Activated CD4-positive, alpha-beta T cell treated with anti-CD3 and anti-CD28 coated beads, Interleukin-2, amount 10 ng/mL, durations not matched to agents 7 days and 5 days (primary cell): Measurements from ENCODE around the gene NAA20. TPM values are rescaled to one million over a fixed set of nuclear protein-coding genes. Genes with fewer than 3 reads are reported as not detected.

Experiments
- CTCF ChIA-PET: fragments of 350-600 bp; sonication (Branson Sonifier 250); formaldehyde crosslinking; loops from one replicate; lab custom pipeline; 2021; ENCODE audit warnings: antibody characterized with exemption; lab: Charles Lee
- POLR2A ChIA-PET: fragments of 350-600 bp; sonication (Branson Sonifier 250); formaldehyde crosslinking; loops from one replicate; lab custom pipeline; 2021; ENCODE audit warnings: antibody characterized with exemption; lab: Charles Lee
- DNase-seq: peaks from one replicate; pipeline ENCODE4 v3.0.0-alpha.2; 2020
- H3K27ac Mint-ChIP-seq: one replicate; pipeline ENCODE4 v1.8.0; 2021; ENCODE audit warnings: mild to moderate bottlenecking, moderate library complexity, mixed read lengths
- H3K27me3 Mint-ChIP-seq: one replicate; pipeline ENCODE4 v1.8.0; 2021; ENCODE audit warnings: mixed read lengths
- H3K36me3 Mint-ChIP-seq: one replicate; pipeline ENCODE4 v1.8.0; 2021; ENCODE audit warnings: low read depth, mixed read lengths
- H3K4me1 Mint-ChIP-seq: one replicate; pipeline ENCODE4 v1.8.0; 2021; ENCODE audit warnings: mixed read lengths
- H3K4me3 Mint-ChIP-seq: one replicate; pipeline ENCODE4 v1.8.0; 2021; ENCODE audit warnings: mild to moderate bottlenecking, moderate library complexity, mixed read lengths
- H3K9me3 Mint-ChIP-seq: one replicate; pipeline ENCODE4 v1.8.0; 2021; ENCODE audit warnings: mixed read lengths
- total RNA-seq, 2 experiments: library from RNA; stranded (reverse); gene quantifications; one replicate each; pipeline ENCODE4 v1.2.3, GENCODE V29; 2021

The NAA20 gene
- total RNA-seq, 2 experiments from 2014 or later, result 41.0 to 47.2 TPM

- H3K27ac Mint-ChIP-seq, result no peak overlapping the region
- ChIA-PET CTCF (interaction anchor here (0.7 kb wide), 1 partner anchor 35 kb away, joined by 3 read pairs; no protein-coding TSS in a partner anchor), POLR2A (no interaction called here)
- peaks cover 12% of the 10 kb centered on the region for H3K4me1 Mint-ChIP-seq
- no peaks in the 10 kb centered on the region for H3K9me3 Mint-ChIP-seq
- no peak for DNase-seq
- no peak overlapping the region for H3K4me3 Mint-ChIP-seq
- no peaks in the 10 kb centered on the region for H3K36me3 Mint-ChIP-seq
- H3K27me3 Mint-ChIP-seq, result peaks cover 4% of the 10 kb centered on the region
Observed at GRCh38 chr20:19975901-19976300, 41.3 kb upstream of the NAA20 start.

GRCh38 chr20:19976595-19977372 is 40.4 kb upstream of the NAA20 start:
- POLR2A ChIA-PET, result no interaction called here
- Mint-ChIP-seq H3K4me1 (peaks cover 12% of the 10 kb centered on the region), H3K9me3 (no peaks in the 10 kb centered on the region), H3K27ac (peak overlapping the region; percentile 37), H3K36me3 (no peaks in the 10 kb centered on the region), H3K4me3 (no peak overlapping the region), H3K27me3 (peaks cover 4% of the 10 kb centered on the region)
- DNase-seq, result peak; percentile 14
- CTCF ChIA-PET, result no interaction called here

- Mint-ChIP-seq H3K4me1 (peaks cover 12% of the 10 kb centered on the region), H3K4me3 (no peak overlapping the region), H3K27ac (no peak overlapping the region), H3K36me3 (no peaks in the 10 kb centered on the region), H3K27me3 (peaks cover 4% of the 10 kb centered on the region), H3K9me3 (no peaks in the 10 kb centered on the region)
- no peak for DNase-seq
- POLR2A ChIA-PET, result no interaction called here
- CTCF ChIA-PET, result no interaction called here
Observed at GRCh38 chr20:19977373-19977770, 39.8 kb upstream of the NAA20 start.

- DNase-seq, result no peak
- CTCF ChIA-PET, result no interaction called here
- no peak overlapping the region for H3K27ac Mint-ChIP-seq
Observed at GRCh38 chr20:19978511-19979210, 38.5 kb upstream of the NAA20 start.

GRCh38 chr20:19981031-19981451 is 36.1 kb upstream of the NAA20 start:
- Mint-ChIP-seq H3K4me1 (peaks cover 10% of the 10 kb centered on the region), H3K27me3 (peaks cover 5% of the 10 kb centered on the region), H3K36me3 (no peaks in the 10 kb centered on the region), H3K9me3 (no peaks in the 10 kb centered on the region), H3K27ac (no peak overlapping the region), H3K4me3 (no peak overlapping the region)
- DNase-seq, result no peak
- ChIA-PET POLR2A (no interaction called here), CTCF (no interaction called here)

More at GRCh38 chr20:19978511-19979210, 38.5 kb upstream of the NAA20 start:
- Mint-ChIP-seq H3K36me3 (no peaks in the 10 kb centered on the region), H3K4me1 (peaks cover 12% of the 10 kb centered on the region), H3K27me3 (peaks cover 4% of the 10 kb centered on the region), H3K9me3 (no peaks in the 10 kb centered on the region), H3K4me3 (no peak overlapping the region)
- POLR2A ChIA-PET, result no interaction called here

- H3K27me3 Mint-ChIP-seq, result peaks cover 8% of the 10 kb centered on the region
- POLR2A ChIA-PET, result no interaction called here
- no peaks in the 10 kb centered on the region for H3K36me3 Mint-ChIP-seq
- H3K27ac Mint-ChIP-seq, result no peak overlapping the region
- no peaks in the 10 kb centered on the region for H3K4me1 Mint-ChIP-seq
- no peak overlapping the region for H3K4me3 Mint-ChIP-seq
- no peak for DNase-seq
- no peaks in the 10 kb centered on the region for H3K9me3 Mint-ChIP-seq
- CTCF ChIA-PET, result no interaction called here
Observed at GRCh38 chr20:19986419-19986818, 30.7 kb upstream of the NAA20 start.

GRCh38 chr20:19987046-19987445 is 30.1 kb upstream of the NAA20 start:
- no peak for DNase-seq
- CTCF ChIA-PET, result no interaction called here
- no peak overlapping the region for H3K27ac Mint-ChIP-seq
- no peak overlapping the region for H3K4me3 Mint-ChIP-seq
- H3K4me1 Mint-ChIP-seq, result no peaks in the 10 kb centered on the region
- POLR2A ChIA-PET, result no interaction called here
- no peaks in the 10 kb centered on the region for H3K9me3 Mint-ChIP-seq
- H3K27me3 Mint-ChIP-seq, result peaks cover 8% of the 10 kb centered on the region
- no peaks in the 10 kb centered on the region for H3K36me3 Mint-ChIP-seq

- Mint-ChIP-seq H3K36me3 (no peaks in the 10 kb centered on the region), H3K27me3 (peaks cover 7% of the 10 kb centered on the region), H3K9me3 (no peaks in the 10 kb centered on the region), H3K4me3 (no peak overlapping the region), H3K27ac (no peak overlapping the region), H3K4me1 (no peaks in the 10 kb centered on the region)
- DNase-seq, result no peak
- POLR2A ChIA-PET, result no interaction called here
- CTCF ChIA-PET, result no interaction called here
Observed at GRCh38 chr20:19990850-19991249, 26.3 kb upstream of the NAA20 start.

- no peak overlapping the region for H3K27ac Mint-ChIP-seq
- H3K27me3 Mint-ChIP-seq, result peaks cover 6% of the 10 kb centered on the region
- POLR2A ChIA-PET, result no interaction called here
- H3K4me1 Mint-ChIP-seq, result no peaks in the 10 kb centered on the region
- H3K9me3 Mint-ChIP-seq, result no peaks in the 10 kb centered on the region
- DNase-seq, result no peak
- no peaks in the 10 kb centered on the region for H3K36me3 Mint-ChIP-seq
- CTCF ChIA-PET, result no interaction called here
- H3K4me3 Mint-ChIP-seq, result no peak overlapping the region
Observed at GRCh38 chr20:19991308-19991707, 25.9 kb upstream of the NAA20 start.

- H3K9me3 Mint-ChIP-seq, result no peaks in the 10 kb centered on the region
- H3K4me1 Mint-ChIP-seq, result no peaks in the 10 kb centered on the region
- peaks cover 2% of the 10 kb centered on the region for H3K27me3 Mint-ChIP-seq
- no peaks in the 10 kb centered on the region for H3K36me3 Mint-ChIP-seq
- H3K4me3 Mint-ChIP-seq, result no peak overlapping the region
- ChIA-PET CTCF (no interaction called here), POLR2A (no interaction called here)
- no peak for DNase-seq
- no peak overlapping the region for H3K27ac Mint-ChIP-seq
Observed at GRCh38 chr20:19991854-19992253, 25.3 kb upstream of the NAA20 start.

GRCh38 chr20:19992996-19993908 is 23.9 kb upstream of the NAA20 start:
- Mint-ChIP-seq H3K36me3 (no peaks in the 10 kb centered on the region), H3K27me3 (peaks cover 2% of the 10 kb centered on the region), H3K27ac (no peak overlapping the region), H3K4me1 (no peaks in the 10 kb centered on the region), H3K9me3 (no peaks in the 10 kb centered on the region), H3K4me3 (no peak overlapping the region)
- ChIA-PET POLR2A (no interaction called here), CTCF (interaction anchor here (1.1 to 1.6 kb wide), 2 partner anchors 22 to 210 kb away, joined by 4 to 6 read pairs; no protein-coding TSS in a partner anchor)
- DNase-seq, result no peak

- ChIA-PET CTCF (interaction anchor here (0.5 to 1.6 kb wide), 3 partner anchors 21 to 211 kb away, joined by 3 to 6 read pairs (median 4); no protein-coding TSS in a partner anchor), POLR2A (no interaction called here)
- Mint-ChIP-seq H3K27ac (no peak overlapping the region), H3K9me3 (no peaks in the 10 kb centered on the region), H3K27me3 (peaks cover under 1% of the 10 kb centered on the region), H3K4me1 (no peaks in the 10 kb centered on the region), H3K4me3 (no peak overlapping the region), H3K36me3 (no peaks in the 10 kb centered on the region)
- DNase-seq, result no peak
Observed at GRCh38 chr20:19993958-19994669, 23.0 kb upstream of the NAA20 start.
